Retinal pigment epithelial cell (primary cell): ENCODE results near the gene PPP1R14B.

Source experiments
- DNase-seq: peaks from one replicate; pipeline ENCODE4 v3.0.0-alpha.2; 2010; ENCODE audit warnings: low read depth
- H3K4me3 ChIP-seq: 2 replicates; pipeline ENCODE4 v1.5.1; 2011; ENCODE audit warnings: mild to moderate bottlenecking, low read length, control low read depth, moderate library complexity
- TF ChIP-seq, protein P1 (sequence below): conservative IDR thresholded peaks from 2 replicates; pipeline ENCODE4 v1.5.1; 2011; ENCODE audit warnings: low read depth, low read length, control low read depth, inconsistent platforms

Gene PPP1R14B

DNA sequence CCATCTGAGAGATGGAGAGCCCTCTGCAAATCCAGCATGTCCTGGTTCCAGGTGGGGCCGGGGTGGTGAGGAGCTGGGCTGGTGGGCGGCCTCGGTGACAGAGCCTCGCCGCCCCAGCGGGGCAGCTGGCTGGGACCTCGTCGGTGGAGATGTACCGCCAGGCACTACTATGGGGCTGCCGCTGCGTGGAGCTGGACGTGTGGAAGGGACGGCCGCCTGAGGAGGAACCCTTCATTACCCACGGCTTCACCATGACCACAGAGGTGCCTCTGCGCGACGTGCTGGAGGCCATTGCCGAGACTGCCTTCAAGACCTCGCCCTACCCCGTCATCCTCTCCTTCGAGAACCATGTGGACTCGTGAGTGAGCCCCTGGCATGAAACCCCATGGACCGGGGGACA is 11.6 kb upstream of the PPP1R14B start:
- no peak overlapping the region for H3K4me3 ChIP-seq
- DNase-seq = no peak
- TF ChIP-seq, protein P1, sequence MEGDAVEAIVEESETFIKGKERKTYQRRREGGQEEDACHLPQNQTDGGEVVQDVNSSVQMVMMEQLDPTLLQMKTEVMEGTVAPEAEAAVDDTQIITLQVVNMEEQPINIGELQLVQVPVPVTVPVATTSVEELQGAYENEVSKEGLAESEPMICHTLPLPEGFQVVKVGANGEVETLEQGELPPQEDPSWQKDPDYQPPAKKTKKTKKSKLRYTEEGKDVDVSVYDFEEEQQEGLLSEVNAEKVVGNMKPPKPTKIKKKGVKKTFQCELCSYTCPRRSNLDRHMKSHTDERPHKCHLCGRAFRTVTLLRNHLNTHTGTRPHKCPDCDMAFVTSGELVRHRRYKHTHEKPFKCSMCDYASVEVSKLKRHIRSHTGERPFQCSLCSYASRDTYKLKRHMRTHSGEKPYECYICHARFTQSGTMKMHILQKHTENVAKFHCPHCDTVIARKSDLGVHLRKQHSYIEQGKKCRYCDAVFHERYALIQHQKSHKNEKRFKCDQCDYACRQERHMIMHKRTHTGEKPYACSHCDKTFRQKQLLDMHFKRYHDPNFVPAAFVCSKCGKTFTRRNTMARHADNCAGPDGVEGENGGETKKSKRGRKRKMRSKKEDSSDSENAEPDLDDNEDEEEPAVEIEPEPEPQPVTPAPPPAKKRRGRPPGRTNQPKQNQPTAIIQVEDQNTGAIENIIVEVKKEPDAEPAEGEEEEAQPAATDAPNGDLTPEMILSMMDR = no peak

DNA sequence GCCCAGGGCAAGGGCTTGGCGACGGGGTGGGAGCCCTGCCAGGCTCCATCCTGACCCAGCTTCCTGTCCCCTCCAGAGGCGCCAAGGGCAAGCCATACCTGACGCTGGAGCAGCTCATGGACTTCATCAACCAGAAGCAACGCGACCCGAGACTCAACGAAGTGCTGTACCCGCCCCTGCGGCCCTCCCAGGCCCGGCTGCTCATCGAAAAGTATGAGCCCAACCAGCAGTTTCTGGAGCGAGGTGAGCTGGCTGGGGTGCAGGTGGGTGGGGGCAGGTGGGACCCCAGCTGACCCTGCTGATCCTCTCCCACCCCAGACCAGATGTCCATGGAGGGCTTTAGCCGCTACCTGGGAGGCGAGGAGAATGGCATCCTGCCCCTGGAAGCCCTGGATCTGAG is 9.6 kb upstream of the PPP1R14B start:
- no peak overlapping the region for H3K4me3 ChIP-seq
- no peak for DNase-seq
- TF ChIP-seq, protein P1 = no peak

DNA sequence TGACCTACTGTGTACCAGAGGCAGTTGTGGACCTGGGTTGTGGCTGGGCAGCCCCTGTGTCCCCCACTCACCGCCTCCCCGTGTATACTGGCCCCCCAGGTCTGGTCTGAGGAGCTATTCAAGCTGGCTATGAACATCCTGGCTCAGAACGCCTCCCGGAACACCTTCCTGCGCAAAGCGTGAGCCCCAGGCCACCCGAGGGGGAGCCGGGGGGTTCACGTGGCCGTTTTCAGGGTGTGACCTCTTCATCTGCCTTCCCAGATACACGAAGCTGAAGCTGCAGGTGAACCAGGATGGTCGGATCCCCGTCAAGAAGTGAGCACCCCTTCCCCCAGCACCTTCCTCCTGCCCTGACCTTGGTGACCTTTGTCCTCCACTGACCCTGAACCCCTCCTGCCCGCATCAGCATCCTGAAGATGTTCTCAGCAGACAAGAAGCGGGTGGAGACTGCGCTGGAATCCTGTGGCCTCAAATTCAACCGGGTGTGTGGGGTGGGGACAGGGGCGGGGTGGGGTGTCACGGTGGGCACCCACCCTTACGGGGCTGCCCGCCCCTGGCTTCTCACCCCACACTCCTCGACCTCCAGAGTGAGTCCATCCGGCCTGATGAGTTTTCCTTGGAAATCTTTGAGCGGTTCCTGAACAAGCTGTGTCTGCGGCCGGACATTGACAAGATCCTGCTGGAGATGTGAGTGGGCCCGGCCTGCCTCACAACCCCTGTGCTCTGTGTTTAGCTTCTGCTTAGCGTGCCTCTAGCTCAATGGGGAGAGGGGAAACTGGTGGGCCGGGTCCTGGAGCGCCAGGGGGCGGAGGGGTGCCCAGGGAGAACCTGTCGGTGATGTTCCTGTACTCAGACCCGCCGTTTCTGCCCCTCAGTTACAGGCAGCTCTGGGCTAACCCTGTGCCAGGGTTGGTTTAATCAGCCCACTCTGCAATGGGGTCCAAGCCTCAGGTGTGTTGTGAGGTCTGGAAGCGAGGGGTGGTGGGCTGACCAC is 8.7 kb upstream of the PPP1R14B start:
- no peak overlapping the region for H3K4me3 ChIP-seq
- TF ChIP-seq, protein P1 = no peak
- no peak for DNase-seq

DNA sequence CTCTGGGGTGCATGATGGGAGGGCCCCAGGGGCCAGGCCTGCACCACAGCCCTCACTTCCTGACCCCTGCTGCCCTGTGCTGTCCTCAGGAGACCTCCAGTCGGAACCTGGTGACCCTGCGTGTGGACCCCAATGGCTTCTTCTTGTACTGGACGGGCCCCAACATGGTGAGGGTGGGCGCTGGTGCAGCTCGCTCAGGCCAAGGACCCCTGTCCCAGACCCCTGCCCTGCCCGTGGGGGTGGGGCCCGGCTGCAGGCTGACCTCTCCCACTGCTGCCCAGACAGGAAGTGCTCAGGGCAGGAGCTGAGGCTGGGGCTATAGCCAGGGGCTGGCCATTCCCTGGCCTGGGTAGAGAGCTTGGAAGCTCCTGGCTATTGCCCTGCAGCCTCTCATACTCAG is 7.6 kb upstream of the PPP1R14B start:
- TF ChIP-seq, protein P1 = no peak
- no peak overlapping the region for H3K4me3 ChIP-seq
- DNase-seq = no peak

DNA sequence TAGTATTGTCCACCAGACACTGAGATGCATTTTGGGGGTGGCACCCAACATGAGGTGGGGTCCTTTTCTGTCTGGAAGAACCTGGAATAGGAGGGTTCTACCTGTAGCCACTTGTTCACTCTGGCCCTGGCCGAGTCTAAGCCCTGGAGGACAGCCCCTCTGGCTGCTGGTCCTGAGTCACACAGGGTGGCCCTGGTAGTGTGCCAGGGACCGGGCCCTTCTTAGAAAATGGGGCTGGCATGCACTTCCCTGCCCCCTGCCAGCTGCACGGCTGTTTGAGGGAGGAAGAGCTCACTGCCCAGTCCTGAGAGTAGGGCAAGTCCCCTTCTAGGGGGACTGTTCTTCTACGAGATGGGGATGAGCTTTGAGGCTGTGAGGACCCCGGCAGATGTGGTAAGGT is 6.7 kb upstream of the PPP1R14B start:
- no peak overlapping the region for H3K4me3 ChIP-seq
- no peak for DNase-seq
- TF ChIP-seq, protein P1 = no peak

DNA sequence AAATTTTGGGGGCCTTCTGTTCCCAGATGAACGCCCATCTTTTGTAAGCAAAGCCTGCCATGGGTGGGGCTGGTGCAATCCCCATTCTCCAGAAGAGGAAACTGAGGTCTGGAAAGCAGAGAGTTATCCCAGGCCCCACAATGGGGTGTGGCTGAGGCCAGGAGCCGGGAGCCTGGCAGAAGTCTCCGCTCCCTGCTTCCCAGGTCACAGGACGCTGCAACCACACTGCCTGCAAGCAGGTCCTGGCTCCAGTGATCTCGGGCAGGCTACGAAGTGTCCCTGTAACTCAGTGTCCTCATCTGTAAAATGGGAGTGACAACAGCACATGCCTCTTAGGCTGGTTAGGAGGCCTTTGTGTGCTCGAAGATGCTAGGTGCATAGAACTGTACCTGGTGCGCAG is 6.3 kb upstream of the PPP1R14B start:
- H3K4me3 ChIP-seq = no peak overlapping the region
- TF ChIP-seq, protein P1 = no peak
- DNase-seq = no peak
